K562 (cell line): ENCODE measurements around the gene MTERF2. TPM values are rescaled to one million over a fixed set of nuclear protein-coding genes. Genes with fewer than 3 reads are reported as not detected.

Source experiments
- ATF7 ChIP-seq: fragments of 450-650 bp; IDR thresholded peaks from 2 replicates; pipeline ENCODE4 v1.7.1; 2014; ENCODE audit warnings: mild to moderate bottlenecking, moderate library complexity
- BHLHE40 ChIP-seq: IDR thresholded peaks from 2 replicates; pipeline ENCODE4 v1.6.1; 2011; ENCODE audit warnings: low read length, improper control_type of control experiment
- GATAD2A ChIP-seq: fragments of 450-650 bp; IDR thresholded peaks from 2 replicates; pipeline ENCODE4 v1.6.1; 2017
- GTF2E2 ChIP-seq: fragments of 200-800 bp; sonication (Bioruptor generic); IDR thresholded peaks from 2 replicates; pipeline ENCODE4 v1.6.1; 2016; ENCODE audit warnings: missing genetic modification characterization, missing compliant biosample characterization
- HDAC2 ChIP-seq: fragments of 450-650 bp; IDR thresholded peaks from 2 replicates; pipeline ENCODE4 v1.6.1; 2016; ENCODE audit warnings: mild to moderate bottlenecking
- JUN ChIP-seq, 2 experiments: sonication (generic) in 1 of 2; formaldehyde crosslinking in 1 of 2; IDR thresholded peaks; 2 replicates each; pipeline versions ENCODE4 v1.6.1 to v1.8.0; 2012 to 2022; ENCODE audit warnings: borderline replicate concordance in 2 of 2, mild to moderate bottlenecking in 2 of 2, improper control_type of control experiment in 1 of 2, low read depth in 1 of 2, low read length in 1 of 2, missing genetic modification reagents in 1 of 2
- KDM5B ChIP-seq: fragments of 200-600 bp; sonication (generic); IDR thresholded peaks from 2 replicates; pipeline ENCODE4 v1.6.1; 2012; ENCODE audit warnings: low read depth, mild to moderate bottlenecking, moderate library complexity, low read length, control low read depth, inconsistent platforms; ENCODE audit not compliant: insufficient replicate concordance
- MEIS2 ChIP-seq: fragments of 450-650 bp; IDR thresholded peaks from 2 replicates; pipeline ENCODE4 v1.6.1; 2014; ENCODE audit warnings: mild to moderate bottlenecking; ENCODE audit not compliant: partially characterized antibody
- NEUROD1 ChIP-seq: fragments of 150-350 bp; IDR thresholded peaks from 2 replicates; pipeline ENCODE4 v1.6.1; 2014; ENCODE audit warnings: borderline replicate concordance, low read length, low read depth; ENCODE audit not compliant: partially characterized antibody
- POLR2G ChIP-seq: fragments of 200-400 bp; formaldehyde crosslinking; IDR thresholded peaks from 2 replicates; pipeline ENCODE4 v1.6.1; 2017; ENCODE audit warnings: low read depth, mild to moderate bottlenecking, antibody characterized with exemption, low read length, moderate library complexity
- RB1 ChIP-seq: fragments of 450-650 bp; IDR thresholded peaks from 2 replicates; pipeline ENCODE4 v1.6.1; 2017; ENCODE audit warnings: low read depth, mild to moderate bottlenecking
- RBBP5 ChIP-seq: fragments of 200-600 bp; sonication (generic); IDR thresholded peaks from 2 replicates; pipeline ENCODE4 v1.6.1; 2012; ENCODE audit warnings: borderline replicate concordance, mild to moderate bottlenecking, low read length, control low read depth, inconsistent platforms; ENCODE audit not compliant: insufficient read depth, poor library complexity, severe bottlenecking
- RBM22 ChIP-seq: fragments of 200-400 bp; formaldehyde crosslinking; IDR thresholded peaks from 2 replicates; pipeline ENCODE4 v1.6.1; 2018; ENCODE audit warnings: low read length, low read depth; ENCODE audit not compliant: poor library complexity, severe bottlenecking
- TAF1 ChIP-seq: IDR thresholded peaks from 2 replicates; pipeline ENCODE4 v1.6.1; 2011; ENCODE audit warnings: mild to moderate bottlenecking, low read length, moderate library complexity; ENCODE audit not compliant: insufficient read depth, control insufficient read depth, severe bottlenecking; ENCODE audit errors: extremely low read depth
- TAF7 ChIP-seq: fragments of 450-650 bp; IDR thresholded peaks from 2 replicates; pipeline ENCODE4 v1.6.1; 2016; ENCODE audit warnings: missing genetic modification characterization, missing compliant biosample characterization
- ZBTB7A ChIP-seq: IDR thresholded peaks from 2 replicates; pipeline ENCODE4 v1.6.1; 2011; ENCODE audit warnings: low read depth, mild to moderate bottlenecking, low read length, moderate library complexity, borderline replicate concordance; ENCODE audit not compliant: control insufficient read depth
- ZNF224 ChIP-seq: sonication (generic); formaldehyde crosslinking; IDR thresholded peaks from 2 replicates; pipeline ENCODE4 v1.8.0; 2022; ENCODE audit warnings: mild to moderate bottlenecking, missing genetic modification reagents
- ZNF431 ChIP-seq: sonication (generic); formaldehyde crosslinking; IDR thresholded peaks from 2 replicates; pipeline ENCODE4 v1.8.0; 2022; ENCODE audit warnings: mild to moderate bottlenecking, missing genetic modification reagents
- ZSCAN32 ChIP-seq: fragments of 450-650 bp; formaldehyde crosslinking; IDR thresholded peaks from 2 replicates; pipeline ENCODE4 v1.4.0; 2020; ENCODE audit warnings: mild to moderate bottlenecking, moderate library complexity
- polyA plus RNA-seq, 8 experiments: library from polyadenylated mRNA; depleted of rRNA in 4 of 8; stranded (reverse) in 5 of 8; unstranded in 3 of 8; fragments of >200 nt; fragmentation: Nextera tagmentation in 2 of 8; fragmentation: Illumina TruSeq in 1 of 8; extraction: Ambion mirVana in 2 of 8; extraction: Trizol in 1 of 8; gene quantifications; 2 replicates each; pipeline versions ENCODE4 v1.2.1 to v1.2.3, GENCODE V29; 2011 to 2014; ENCODE audit warnings: inconsistent platforms in 1 of 8, missing spikeins in 1 of 8
- total RNA-seq, 7 experiments: library from RNA; depleted of rRNA in 6 of 7; stranded (reverse); fragments of >200 nt in 6 of 7; fragmentation: Illumina TruSeq in 2 of 7; extraction: Trizol in 2 of 7; gene quantifications; 2 replicates each; pipeline versions ENCODE4 v1.2.1 to v1.2.3, GENCODE V29; 2011 to 2021; ENCODE audit warnings: low replicate concordance in 1 of 7
- TF ChIP-seq, protein P1 (sequence below): fragments of 450-650 bp; IDR thresholded peaks from 2 replicates; pipeline ENCODE4 v1.6.1; 2016; ENCODE audit warnings: antibody characterized with exemption
- TF ChIP-seq, protein P2 (sequence below): sonication (generic); formaldehyde crosslinking; IDR thresholded peaks from 2 replicates; pipeline ENCODE4 v1.8.1; 2023; ENCODE audit warnings: mild to moderate bottlenecking, missing genetic modification reagents
- TF ChIP-seq, protein P3 (sequence below): conservative IDR thresholded peaks from 2 replicates; pipeline ENCODE4 v1.6.1; 2011; ENCODE audit warnings: low read depth, mild to moderate bottlenecking, low read length; ENCODE audit not compliant: control insufficient read depth

MTERF2 gene
- total and polyA plus RNA-seq, 9 of the 15 experiments (the other 6 are each of a cell fraction or from before 2014, with no cell fraction given): 10.0 to 63.2 (median 33.2) TPM

DNA sequence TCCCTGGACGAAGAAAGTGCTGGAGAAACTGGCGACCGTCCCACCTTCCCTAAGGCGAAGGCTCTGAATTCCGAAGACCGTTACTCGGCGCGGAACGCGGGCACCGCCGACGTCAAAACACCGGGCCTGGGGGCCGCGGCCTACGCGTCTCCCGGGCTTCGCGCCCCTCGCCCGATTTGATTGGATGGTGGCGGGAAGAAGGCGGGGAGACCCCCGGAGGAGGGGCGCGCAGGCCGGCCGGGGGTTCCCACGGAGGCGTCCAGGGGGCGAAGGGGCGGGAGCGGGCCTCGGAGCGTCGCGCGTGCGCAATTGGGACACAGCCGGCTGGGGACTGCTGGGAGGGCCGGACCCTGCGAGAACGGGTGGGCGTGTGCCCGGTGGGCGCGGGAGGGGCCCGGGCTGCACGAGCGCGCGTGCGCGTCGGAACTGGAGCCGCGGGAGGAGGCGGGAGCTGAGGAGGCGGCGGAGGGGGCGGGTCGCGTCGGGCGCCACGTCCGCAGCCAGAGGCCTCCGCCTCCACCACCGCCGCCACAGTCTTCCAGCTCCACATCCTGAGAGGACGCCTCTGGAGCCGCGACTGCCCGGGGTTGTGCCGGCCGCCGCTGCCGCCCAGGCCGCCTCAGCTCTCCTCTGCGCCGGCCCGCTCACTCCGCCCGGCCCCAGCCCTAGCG is 31.4 kb downstream of the MTERF2 start, which contains the start of gene TMEM263 (continued):
- TF ChIP-seq, protein P1, sequence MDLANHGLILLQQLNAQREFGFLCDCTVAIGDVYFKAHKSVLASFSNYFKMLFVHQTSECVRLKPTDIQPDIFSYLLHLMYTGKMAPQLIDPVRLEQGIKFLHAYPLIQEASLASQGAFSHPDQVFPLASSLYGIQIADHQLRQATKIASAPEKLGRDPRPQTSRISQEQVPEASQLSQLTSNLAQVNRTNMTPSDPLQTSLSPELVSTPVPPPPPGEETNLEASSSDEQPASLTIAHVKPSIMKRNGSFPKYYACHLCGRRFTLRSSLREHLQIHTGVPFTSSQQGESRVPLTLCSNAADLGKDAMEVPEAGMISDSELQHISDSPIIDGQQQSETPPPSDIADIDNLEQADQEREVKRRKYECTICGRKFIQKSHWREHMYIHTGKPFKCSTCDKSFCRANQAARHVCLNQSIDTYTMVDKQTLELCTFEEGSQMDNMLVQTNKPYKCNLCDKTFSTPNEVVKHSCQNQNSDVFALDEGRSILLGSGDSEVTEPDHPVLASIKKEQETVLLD: peak; percentile 42; the same call in 1 of the 2 replicates
- peak; percentile 99 for TF ChIP-seq ZBTB7A
- peak; percentile 38 for TF ChIP-seq ATF7
- TF ChIP-seq KDM5B: peak; percentile 86
- peak; percentile 75 for TF ChIP-seq TAF1
- TF ChIP-seq GTF2E2 (tag): peak; percentile 39; the same call in 1 of the 2 replicates
- no peak for TF ChIP-seq HDAC2
- TF ChIP-seq GATAD2A: peak; percentile 83; the same call in 1 of the 2 replicates
- peak; percentile 97 for TF ChIP-seq POLR2G
- TF ChIP-seq RBM22: no peak
- TF ChIP-seq NEUROD1: peak; percentile 19
- TF ChIP-seq RB1: peak; percentile 53; the same call in 1 of the 2 replicates
- TF ChIP-seq JUN (IDR thresholded peaks at IDR 0.05; ENCODE audit: borderline replicate concordance, low read depth, low read length): no peak
- TF ChIP-seq JUN (CRISPR knock-in tag; IDR thresholded peaks at IDR 0.05; ENCODE audit: borderline replicate concordance): peak; percentile 56; the same call in 1 of the 2 replicates
- TF ChIP-seq ZNF431: 0 out of 2 replicates have a peak, but pooled peaks have one; percentile 43
- TF ChIP-seq ZSCAN32 (CRISPR knock-in tag): no peak
- TF ChIP-seq, protein P2, sequence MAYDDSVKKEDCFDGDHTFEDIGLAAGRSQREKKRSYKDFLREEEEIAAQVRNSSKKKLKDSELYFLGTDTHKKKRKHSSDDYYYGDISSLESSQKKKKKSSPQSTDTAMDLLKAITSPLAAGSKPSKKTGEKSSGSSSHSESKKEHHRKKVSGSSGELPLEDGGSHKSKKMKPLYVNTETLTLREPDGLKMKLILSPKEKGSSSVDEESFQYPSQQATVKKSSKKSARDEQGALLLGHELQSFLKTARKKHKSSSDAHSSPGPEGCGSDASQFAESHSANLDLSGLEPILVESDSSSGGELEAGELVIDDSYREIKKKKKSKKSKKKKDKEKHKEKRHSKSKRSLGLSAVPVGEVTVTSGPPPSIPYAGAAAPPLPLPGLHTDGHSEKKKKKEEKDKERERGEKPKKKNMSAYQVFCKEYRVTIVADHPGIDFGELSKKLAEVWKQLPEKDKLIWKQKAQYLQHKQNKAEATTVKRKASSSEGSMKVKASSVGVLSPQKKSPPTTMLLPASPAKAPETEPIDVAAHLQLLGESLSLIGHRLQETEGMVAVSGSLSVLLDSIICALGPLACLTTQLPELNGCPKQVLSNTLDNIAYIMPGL: 0 out of 2 replicates have a peak, but pooled peaks have one; percentile 48
- TF ChIP-seq, protein P3, sequence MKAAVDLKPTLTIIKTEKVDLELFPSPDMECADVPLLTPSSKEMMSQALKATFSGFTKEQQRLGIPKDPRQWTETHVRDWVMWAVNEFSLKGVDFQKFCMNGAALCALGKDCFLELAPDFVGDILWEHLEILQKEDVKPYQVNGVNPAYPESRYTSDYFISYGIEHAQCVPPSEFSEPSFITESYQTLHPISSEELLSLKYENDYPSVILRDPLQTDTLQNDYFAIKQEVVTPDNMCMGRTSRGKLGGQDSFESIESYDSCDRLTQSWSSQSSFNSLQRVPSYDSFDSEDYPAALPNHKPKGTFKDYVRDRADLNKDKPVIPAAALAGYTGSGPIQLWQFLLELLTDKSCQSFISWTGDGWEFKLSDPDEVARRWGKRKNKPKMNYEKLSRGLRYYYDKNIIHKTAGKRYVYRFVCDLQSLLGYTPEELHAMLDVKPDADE: no peak
- peak; percentile 50 for TF ChIP-seq RBBP5
- 0 out of 2 replicates have a peak, but pooled peaks have one; percentile 52 for TF ChIP-seq TAF7 (tag)
- TF ChIP-seq ZNF224 (CRISPR knock-in tag): peak; percentile 52; the same call in 1 of the 2 replicates
- peak; percentile 68 for TF ChIP-seq MEIS2
- TF ChIP-seq BHLHE40: peak; percentile 67
